Keratinocyte (primary cell): Measurements from ENCODE around the gene LRRN2. TPM values are rescaled to one million over a fixed set of nuclear protein-coding genes. Genes with fewer than 3 reads are reported as not detected.
A peak's percentile ranks its signal among the peaks of the same experiment; 100 is the strongest.

ENCODE experiments used
- DNase-seq: peaks from one replicate; pipeline ENCODE4 v3.0.0-alpha.2; 2011; ENCODE audit warnings: low read depth, missing footprints, low spot score
- FAIRE-seq: peaks from 2 replicates; lab custom pipeline; 2011; peaks lifted over from hg19 to GRCh38; lab: Jason Lieb, UNC
- H2AFZ ChIP-seq: 2 replicates; pipeline ENCODE4 v1.6.0; 2012; ENCODE audit warnings: low read length, control low read depth, inconsistent platforms; ENCODE audit not compliant: control insufficient read depth
- H3K27ac ChIP-seq: 2 replicates; pipeline ENCODE4 v1.5.1; 2011; ENCODE audit warnings: low read length; ENCODE audit not compliant: control insufficient read depth, insufficient read depth
- H3K27me3 ChIP-seq: 3 replicates; pipeline ENCODE4 v1.6.0; 2011; ENCODE audit warnings: low read length; ENCODE audit not compliant: control insufficient read depth, insufficient read depth; ENCODE audit errors: extremely low read depth
- H3K36me3 ChIP-seq, 2 experiments: 2 replicates in 1 of 2; 3 replicates in 1 of 2; pipeline ENCODE4 v1.5.1; 2011; ENCODE audit warnings: low read length in 2 of 2, mild to moderate bottlenecking in 1 of 2; ENCODE audit not compliant: control insufficient read depth in 2 of 2, insufficient read depth in 2 of 2; ENCODE audit errors: extremely low read depth in 1 of 2
- H3K4me1 ChIP-seq: 3 replicates; pipeline ENCODE4 v1.5.1; 2011; ENCODE audit warnings: low read length; ENCODE audit not compliant: control insufficient read depth, insufficient read depth; ENCODE audit errors: extremely low read depth
- H3K4me2 ChIP-seq: 3 replicates; pipeline ENCODE4 v1.6.0; 2011; ENCODE audit warnings: low read depth, low read length; ENCODE audit not compliant: control insufficient read depth, insufficient read depth; ENCODE audit errors: extremely low read depth
- H3K4me3 ChIP-seq, 3 experiments: fragments of 200-600 bp in 1 of 3; sonication (generic) in 1 of 3; 2 replicates in 2 of 3; 3 replicates in 1 of 3; pipeline ENCODE4 v1.5.1; 2011 to 2016; ENCODE audit warnings: low read length in 3 of 3, mild to moderate bottlenecking in 3 of 3, control low read depth in 2 of 3, inconsistent platforms in 1 of 3, low read depth in 1 of 3, mixed read lengths in 1 of 3, mixed run types in 1 of 3, moderate library complexity in 1 of 3; ENCODE audit not compliant: control insufficient read depth in 2 of 3, insufficient read depth in 2 of 3; ENCODE audit errors: extremely low read depth in 1 of 3
- H3K79me2 ChIP-seq: 2 replicates; pipeline ENCODE4 v1.6.0; 2012; ENCODE audit warnings: low read length; ENCODE audit not compliant: control insufficient read depth, insufficient read depth
- H3K9ac ChIP-seq: 3 replicates; pipeline ENCODE4 v1.6.0; 2011; ENCODE audit warnings: low read length; ENCODE audit not compliant: control insufficient read depth, insufficient read depth; ENCODE audit errors: extremely low read depth
- H3K9me1 ChIP-seq: 3 replicates; pipeline ENCODE4 v1.6.0; 2011; ENCODE audit warnings: low read length; ENCODE audit not compliant: control insufficient read depth, insufficient read depth; ENCODE audit errors: extremely low read depth
- H3K9me3 ChIP-seq: 2 replicates; pipeline ENCODE4 v1.5.1; 2012; ENCODE audit warnings: low read depth, low read length; ENCODE audit not compliant: control insufficient read depth
- H4K20me1 ChIP-seq: 3 replicates; pipeline ENCODE4 v1.6.0; 2011; ENCODE audit warnings: low read length; ENCODE audit not compliant: control insufficient read depth, insufficient read depth; ENCODE audit errors: extremely low read depth
- EZH2 ChIP-seq: IDR thresholded peaks from one replicate; pipeline ENCODE4 v1.6.1; 2012; ENCODE audit warnings: inconsistent platforms, mild to moderate bottlenecking, low read length, moderate library complexity
- dilution Hi-C: fragments of 300-500 bp; cut with MboI; formaldehyde crosslinking; loops from one replicate; pipeline ENCODE4 v1.7.0; 2020; ENCODE audit warnings: low sequenced_read_pairs; ENCODE audit not compliant: extremely low pct_ligation_motif_present
- polyA plus RNA-seq, 5 experiments: library from polyadenylated mRNA; depleted of rRNA in 3 of 5; stranded (reverse) in 3 of 5; stranded (forward) in 1 of 5; unstranded in 1 of 5; fragments of >200 nt; gene quantifications; 1 replicate in 1 of 5; 2 replicates in 3 of 5; 3 replicates in 1 of 5; pipeline versions ENCODE4 v1.2.1 to v1.2.3, GENCODE V29; 2011 to 2012; ENCODE audit warnings: missing spikeins in 2 of 5, low read depth in 1 of 5, low replicate concordance in 1 of 5
- TF ChIP-seq, protein P1 (sequence below), 3 experiments: IDR thresholded peaks in 1 of 3; conservative IDR thresholded peaks in 1 of 3; optimal IDR thresholded peaks in 1 of 3; 2 replicates in 2 of 3; 3 replicates in 1 of 3; pipeline versions ENCODE3 to v1.5.1; 2011; ENCODE audit warnings: low read length in 3 of 3, mild to moderate bottlenecking in 3 of 3, moderate library complexity in 2 of 3, control low read depth in 1 of 3, inconsistent platforms in 1 of 3; ENCODE audit not compliant: insufficient read depth in 2 of 3; ENCODE audit errors: extremely low read depth in 1 of 3

LRRN2 gene
- polyA plus RNA-seq, 1 donor (not counting 4 experiments of a cell fraction or from before 2014, with no cell fraction given), result not detected

DNA sequence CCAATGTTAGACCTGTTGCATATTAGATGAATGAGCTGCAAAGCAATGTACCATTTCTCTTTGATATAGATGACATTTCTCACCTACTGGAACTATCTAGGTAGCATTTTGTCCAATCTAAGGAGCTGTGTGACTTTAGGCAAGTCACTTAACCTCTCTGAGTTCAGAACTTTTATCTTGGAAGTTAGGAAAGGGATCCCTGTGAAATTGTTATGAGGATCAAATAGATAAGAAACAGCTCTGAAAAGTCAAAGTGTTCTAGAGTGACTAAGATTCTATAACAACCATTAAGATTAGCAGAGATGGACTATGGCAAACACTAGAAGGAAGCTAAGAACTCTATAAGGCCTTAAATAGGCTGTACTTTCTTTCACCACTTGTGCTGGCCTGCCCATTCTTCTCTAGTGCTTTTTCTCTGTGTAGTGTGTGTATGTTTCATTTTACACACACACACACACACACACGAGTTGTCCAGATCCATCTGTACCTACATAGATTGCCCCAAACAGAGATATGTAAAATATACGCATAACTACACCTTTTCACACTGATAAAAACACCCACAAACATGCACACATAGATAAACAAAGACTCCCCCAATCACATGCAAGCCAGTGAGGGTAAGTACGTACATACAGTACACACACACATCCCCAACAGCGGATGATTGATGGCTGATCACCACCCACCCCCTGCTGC lies 19.4 kb upstream of the LRRN2 start:
- no peaks in the 10 kb centered on the region for H3K9me3 ChIP-seq
- TF ChIP-seq EZH2, result no peak
- TF ChIP-seq, protein P1, sequence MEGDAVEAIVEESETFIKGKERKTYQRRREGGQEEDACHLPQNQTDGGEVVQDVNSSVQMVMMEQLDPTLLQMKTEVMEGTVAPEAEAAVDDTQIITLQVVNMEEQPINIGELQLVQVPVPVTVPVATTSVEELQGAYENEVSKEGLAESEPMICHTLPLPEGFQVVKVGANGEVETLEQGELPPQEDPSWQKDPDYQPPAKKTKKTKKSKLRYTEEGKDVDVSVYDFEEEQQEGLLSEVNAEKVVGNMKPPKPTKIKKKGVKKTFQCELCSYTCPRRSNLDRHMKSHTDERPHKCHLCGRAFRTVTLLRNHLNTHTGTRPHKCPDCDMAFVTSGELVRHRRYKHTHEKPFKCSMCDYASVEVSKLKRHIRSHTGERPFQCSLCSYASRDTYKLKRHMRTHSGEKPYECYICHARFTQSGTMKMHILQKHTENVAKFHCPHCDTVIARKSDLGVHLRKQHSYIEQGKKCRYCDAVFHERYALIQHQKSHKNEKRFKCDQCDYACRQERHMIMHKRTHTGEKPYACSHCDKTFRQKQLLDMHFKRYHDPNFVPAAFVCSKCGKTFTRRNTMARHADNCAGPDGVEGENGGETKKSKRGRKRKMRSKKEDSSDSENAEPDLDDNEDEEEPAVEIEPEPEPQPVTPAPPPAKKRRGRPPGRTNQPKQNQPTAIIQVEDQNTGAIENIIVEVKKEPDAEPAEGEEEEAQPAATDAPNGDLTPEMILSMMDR (optimal IDR thresholded peaks at IDR 0.05 in 1 of 3, IDR thresholded peaks at IDR 0.05 in 1 of 3, conservative IDR thresholded peaks at IDR 0.05 in 1 of 3; ENCODE audit: extremely low read depth in 1 of 3, insufficient read depth in 2 of 3, low read length in 3 of 3), result no peak
- H3K4me2 ChIP-seq, result no peak overlapping the region
- H3K9me1 ChIP-seq, result no peaks in the 10 kb centered on the region
- H3K4me1 ChIP-seq, result peaks cover 24% of the 10 kb centered on the region
- FAIRE-seq, result no peak
- DNase-seq, result no peak
- H4K20me1 ChIP-seq, result no peaks in the 10 kb centered on the region
- dilution Hi-C loops, result no loop called here
- H2AFZ ChIP-seq, result no peak overlapping the region
- H3K27me3 ChIP-seq, result no peaks in the 10 kb centered on the region
- H3K79me2 ChIP-seq, result no peaks in the 10 kb centered on the region
- no peak overlapping the region for H3K27ac ChIP-seq
- H3K9ac ChIP-seq, result no peak overlapping the region
- no peaks in the 10 kb centered on the region for H3K36me3 ChIP-seq
- H3K4me3 ChIP-seq, result no peak overlapping the region

DNA sequence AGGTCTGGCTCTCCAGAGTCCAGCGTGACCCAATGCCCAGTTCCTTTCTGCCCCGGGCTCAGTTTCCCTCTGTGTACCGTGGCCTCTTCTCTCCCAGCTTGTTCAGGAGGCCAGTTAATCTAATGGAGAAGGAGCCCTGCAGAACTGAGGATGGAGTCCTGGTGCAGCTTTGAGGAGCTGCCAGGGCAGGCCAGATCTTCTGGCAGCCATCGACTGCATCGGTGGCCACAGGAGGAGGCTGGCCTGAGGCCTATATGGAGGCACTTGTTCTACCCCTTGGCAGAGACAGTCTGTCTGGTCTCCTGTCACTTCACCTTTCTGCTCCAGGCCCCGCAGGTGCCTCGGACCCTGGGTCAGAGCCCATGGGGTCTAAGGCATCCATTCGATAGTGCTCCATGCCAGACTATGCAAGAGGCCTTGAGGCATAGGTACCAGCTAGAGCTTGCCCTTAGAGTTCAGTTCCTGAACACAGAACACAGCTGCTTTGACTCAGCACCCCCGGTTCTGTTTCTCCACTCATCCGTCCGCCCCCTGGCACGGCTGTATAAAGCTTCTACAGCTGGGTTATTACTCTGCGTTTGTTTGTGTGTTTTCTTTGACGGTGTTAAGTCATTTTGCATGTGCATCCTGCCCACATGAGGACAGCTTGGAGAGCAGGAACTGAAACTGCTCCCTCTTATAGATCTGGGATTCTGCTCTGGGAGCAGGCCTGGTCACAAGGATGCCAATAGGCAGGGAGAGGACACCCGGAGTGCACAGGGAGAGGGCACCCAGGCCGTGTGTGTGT lies 18.5 kb upstream of the LRRN2 start:
- H3K9me1 ChIP-seq, result no peaks in the 10 kb centered on the region
- H4K20me1 ChIP-seq, result no peaks in the 10 kb centered on the region
- DNase-seq (no peak), FAIRE-seq (peak; percentile 53)
- H3K27ac ChIP-seq, result no peak overlapping the region
- H3K4me3 ChIP-seq, result no peak overlapping the region
- TF ChIP-seq EZH2, result no peak
- TF ChIP-seq, protein P1 (optimal IDR thresholded peaks at IDR 0.05 in 1 of 3, IDR thresholded peaks at IDR 0.05 in 1 of 3, conservative IDR thresholded peaks at IDR 0.05 in 1 of 3; ENCODE audit: extremely low read depth in 1 of 3, insufficient read depth in 2 of 3, low read length in 3 of 3), result no peak
- H3K79me2 ChIP-seq, result no peaks in the 10 kb centered on the region
- dilution Hi-C loops, result no loop called here
- H3K4me1 ChIP-seq, result peaks cover 22% of the 10 kb centered on the region
- no peaks in the 10 kb centered on the region for H3K36me3 ChIP-seq
- H3K4me2 ChIP-seq, result peak overlapping the region; percentile 8
- no peak overlapping the region for H3K9ac ChIP-seq
- H3K27me3 ChIP-seq, result no peaks in the 10 kb centered on the region
- no peaks in the 10 kb centered on the region for H3K9me3 ChIP-seq
- no peak overlapping the region for H2AFZ ChIP-seq
